HG02642 (cell line): Measurements from ENCODE around the gene CSTB.
A peak's percentile ranks its signal among the peaks of the same experiment; 100 is the strongest.

ENCODE experiments used
- ATAC-seq: cut with Tn5 transposase; IDR thresholded peaks from one replicate; pipeline ENCODE4 v1.9.1; 2021; ENCODE audit warnings: mild to moderate bottlenecking; ENCODE audit not compliant: unreplicated experiment, poor library complexity

Gene CSTB

GRCh38 chr21:43793243-43793642, 17.1 kb upstream of the CSTB start:
- ATAC-seq: no peak

DNA sequence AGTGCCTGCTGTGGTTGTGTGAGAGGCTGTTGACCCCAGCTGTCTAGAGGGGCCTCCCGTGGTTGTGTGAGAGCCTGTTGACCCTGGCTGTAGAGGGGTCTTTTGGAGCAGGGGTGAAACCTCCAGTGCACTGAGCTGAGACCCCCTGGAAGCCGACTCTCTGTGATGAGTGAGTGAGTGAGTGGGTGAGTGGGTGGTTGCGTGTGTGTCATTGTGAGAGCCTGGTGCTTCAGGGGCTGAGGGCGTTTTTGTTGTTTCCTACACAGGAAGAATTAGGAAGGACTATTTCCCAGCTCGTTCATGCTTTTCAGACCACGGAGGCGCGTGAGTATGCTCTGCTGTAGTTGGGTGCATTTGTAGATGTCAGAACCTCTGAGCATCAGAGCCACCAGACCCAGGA, 16.3 kb upstream of the CSTB start:
- no peak for ATAC-seq

GRCh38 chr21:43790010-43790524, 14.0 kb upstream of the CSTB start:
- ATAC-seq: no peak

GRCh38 chr21:43789276-43790009, 13.3 kb upstream of the CSTB start, which contains the start of gene RRP1:
TSS of gene RRP1 (plus strand) at chr21:43789577. CDS start at chr21:43789630, 53 bp downstream.
- ATAC-seq: peak; percentile 92

DNA sequence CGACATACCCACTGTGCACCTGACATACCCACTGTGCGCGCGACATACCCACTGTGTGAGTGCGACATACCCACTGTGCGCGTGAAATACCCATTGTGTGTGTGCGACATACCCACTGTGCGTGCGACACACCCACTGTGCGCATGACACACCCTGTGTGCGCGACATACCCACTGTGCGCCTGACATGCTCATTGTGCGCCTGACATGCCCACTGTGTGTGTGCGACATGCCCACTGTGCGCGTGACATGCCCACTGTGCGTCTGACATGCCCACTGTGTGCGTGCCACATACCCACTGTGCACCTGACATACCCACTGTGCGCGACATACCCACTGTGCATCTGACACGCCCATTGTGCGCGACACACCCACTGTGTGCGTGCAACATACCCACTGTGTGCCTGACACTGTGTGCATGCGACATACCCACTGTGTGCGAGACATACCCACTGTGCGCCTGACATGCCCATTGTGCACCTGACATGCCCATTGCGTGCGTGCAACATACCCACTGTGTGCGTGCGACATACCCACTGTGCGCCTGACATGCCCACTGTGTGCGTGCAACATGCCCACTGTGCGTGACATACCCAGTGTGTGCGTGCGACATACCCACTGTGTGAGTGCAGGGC, 10.8 kb upstream of the CSTB start:
- no peak for ATAC-seq

DNA sequence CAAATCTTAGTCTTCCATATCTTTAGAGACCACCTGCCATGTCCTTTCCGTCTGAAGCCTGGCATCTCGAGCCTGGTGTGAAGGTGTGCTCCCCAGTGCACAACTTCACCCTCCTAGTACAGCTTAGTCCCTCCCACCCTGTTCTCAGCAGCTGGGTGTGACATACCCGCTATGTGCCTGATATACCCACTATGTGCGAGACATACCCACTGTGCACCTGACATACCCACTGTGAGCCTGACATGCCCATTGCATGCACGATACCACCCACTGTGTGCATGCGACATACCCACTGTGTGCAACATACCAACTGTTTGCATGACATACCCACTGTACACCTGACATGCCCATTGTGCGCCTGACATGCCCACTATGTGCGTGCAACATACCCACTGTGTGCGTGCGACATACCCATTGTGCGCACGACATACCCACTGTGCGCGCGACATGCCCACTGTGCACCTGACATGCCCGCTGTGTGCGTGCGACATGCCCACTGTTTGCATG, 10.2 kb upstream of the CSTB start:
- no peak for ATAC-seq

DNA sequence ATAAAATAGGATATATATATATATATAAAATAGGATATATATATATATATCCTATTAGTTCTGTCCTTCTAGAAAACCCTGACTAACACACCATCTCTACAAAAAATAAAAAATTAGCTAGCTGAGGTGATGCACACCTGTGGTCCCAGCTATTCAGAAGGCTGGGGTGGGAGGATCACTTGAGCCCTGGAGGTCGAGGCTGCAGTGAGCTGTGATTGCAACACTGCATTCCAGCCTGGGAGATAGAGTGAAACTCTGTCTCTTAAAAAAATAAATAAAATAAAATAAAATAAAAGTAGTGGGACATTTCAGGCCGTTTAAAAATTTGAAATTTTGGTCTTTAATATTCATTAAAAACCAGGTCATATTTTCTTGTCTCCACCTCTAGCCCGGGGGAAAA, 9.0 kb upstream of the CSTB start:
- ATAC-seq: no peak

- no peak for ATAC-seq
Measured at GRCh38 chr21:43783098-43783700, 7.1 kb upstream of the CSTB start.

GRCh38 chr21:43782431-43783097, 6.5 kb upstream of the CSTB start:
- ATAC-seq: no peak

GRCh38 chr21:43781846-43782245, 5.7 kb upstream of the CSTB start:
- ATAC-seq: no peak

DNA sequence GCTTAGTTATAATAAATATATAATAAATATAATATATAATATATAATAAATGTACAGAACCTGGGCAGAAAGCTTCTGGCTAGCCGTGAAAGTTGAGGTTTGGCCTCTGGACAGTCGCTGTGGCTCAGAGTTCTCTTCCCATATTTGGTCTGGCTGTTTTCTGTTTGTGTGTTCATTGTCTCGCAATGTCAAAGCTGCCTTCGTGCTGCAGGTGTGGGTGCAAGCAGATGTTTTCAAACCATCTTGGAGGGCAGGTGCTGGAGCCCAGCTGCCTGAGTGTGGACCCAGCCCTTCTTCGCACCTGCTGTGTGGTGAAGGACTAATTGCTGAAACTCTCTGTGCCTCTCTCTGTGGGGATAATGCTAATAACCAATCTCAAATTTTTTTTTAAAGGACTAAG, 3.6 kb upstream of the CSTB start:
- ATAC-seq: no peak

DNA sequence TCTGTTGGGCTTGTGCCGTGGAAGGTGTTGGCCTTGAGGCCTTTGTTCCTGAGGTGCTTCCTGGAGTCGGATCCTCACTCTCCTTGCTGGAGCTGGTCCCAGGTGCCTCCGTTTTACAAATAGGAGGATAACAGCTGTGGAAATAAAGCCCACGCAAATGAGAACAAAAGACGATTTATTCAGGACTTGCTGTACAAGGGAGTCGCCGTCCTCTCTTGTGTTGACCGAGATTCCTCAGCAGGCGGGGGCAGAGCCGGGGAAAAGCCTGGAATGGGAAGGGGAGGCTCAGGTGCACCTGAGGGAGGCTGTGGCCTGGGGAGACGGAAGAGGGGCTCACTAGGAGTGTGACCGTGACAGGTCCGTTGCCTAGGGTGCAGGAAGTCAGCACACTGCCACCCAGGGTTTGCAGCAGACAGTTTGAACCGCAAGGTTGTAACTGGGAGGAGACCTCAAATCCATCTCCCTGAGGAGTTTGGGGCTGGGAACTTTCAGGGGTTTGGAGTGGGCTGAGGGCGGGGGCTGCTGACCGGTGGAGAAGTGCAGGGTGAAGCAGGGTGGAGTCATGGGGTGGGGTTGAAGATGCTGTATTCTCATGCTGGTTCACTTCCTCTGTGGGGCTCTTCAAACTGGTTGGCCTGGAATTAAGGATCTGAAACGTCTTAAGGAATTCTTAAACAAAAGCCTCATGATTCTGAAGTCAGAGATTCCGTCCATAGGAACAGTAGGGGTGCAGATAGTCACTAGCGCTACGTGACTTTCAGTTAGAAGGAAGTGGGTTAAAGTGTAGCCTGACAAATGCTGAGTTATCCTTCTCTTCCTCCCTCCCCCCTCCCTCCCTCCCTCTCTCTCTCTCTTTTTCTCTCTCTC, 2.6 kb upstream of the CSTB start:
- no peak for ATAC-seq

DNA sequence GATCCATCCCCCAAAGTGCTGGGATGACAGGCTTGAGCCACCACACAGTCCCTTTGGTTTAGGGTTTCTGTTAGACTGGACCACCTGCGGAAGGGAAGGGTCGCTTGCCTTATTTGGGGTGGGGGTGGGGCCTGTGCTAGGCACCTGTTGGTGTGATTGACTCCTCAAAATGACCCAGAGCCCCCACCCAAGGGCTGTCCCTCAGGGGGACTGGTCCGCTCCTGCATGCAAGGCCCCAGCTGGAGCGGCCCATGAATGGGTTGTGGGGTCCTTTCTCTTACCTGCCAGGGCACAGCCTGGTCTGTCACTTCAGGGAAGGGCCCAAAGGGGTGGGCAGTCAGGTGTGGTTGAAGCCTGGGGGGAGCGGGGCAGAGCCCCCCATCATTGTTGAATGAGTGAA, 1.8 kb upstream of the CSTB start:
- no peak for ATAC-seq

DNA sequence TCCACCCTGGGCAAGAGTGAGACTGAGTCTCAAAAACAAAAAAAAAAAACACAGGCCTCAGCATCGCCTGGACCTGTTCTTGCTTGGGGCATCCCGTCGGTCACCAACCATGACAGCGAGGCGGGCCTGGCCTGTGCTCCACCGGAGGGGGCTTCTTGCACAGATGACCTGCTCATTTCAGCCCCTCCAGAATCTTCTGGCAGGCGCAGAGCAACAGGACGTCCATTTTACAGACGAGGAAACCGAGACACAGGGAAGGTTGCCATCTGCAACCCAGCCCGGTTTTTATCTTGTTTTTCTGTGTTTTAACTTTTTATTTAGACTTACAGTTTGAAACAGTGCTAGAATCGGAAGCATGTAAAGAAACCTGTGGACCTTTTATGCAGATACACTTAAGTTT, 918 bp downstream of the CSTB start:
- no peak for ATAC-seq

DNA sequence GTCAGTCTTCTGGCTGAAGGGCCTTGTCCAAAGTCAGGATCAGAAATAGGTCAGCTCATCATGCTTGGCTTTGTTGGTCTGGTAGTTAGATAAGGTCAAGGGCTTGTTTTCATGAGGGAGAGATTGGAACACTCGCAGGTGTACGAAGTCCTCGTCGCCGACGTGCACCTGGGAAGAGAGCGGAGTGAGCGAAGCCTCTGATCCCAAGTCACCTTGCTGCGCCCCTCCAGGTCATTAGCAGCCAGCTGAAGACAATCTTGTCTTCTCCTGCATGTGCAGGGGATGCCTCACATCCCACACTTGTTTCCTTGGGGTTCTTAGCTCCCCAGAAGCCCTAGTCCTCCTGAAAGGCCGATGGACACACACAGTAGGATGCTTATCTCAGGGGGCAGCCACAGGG, 1.9 kb downstream of the CSTB start:
- ATAC-seq: no peak

DNA sequence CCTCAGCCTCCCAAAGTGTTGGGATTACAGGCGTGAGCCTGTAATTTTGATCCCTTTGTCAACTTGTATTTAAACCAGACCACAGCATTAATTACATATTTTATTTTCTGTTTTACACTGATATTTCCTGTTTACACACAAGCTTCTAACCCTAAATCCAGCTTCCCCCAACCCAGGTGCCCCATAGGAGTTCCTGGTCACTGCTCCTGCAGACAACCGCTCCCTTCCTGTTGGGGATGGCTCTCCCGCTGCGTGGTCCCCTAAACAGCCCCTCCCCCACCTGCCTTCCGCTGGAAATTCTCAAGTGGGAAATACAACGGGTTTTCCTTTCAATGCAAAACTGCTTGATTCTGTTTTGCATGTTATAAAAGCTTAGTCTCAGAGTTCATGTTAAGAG, 3.7 kb downstream of the CSTB start:
- ATAC-seq: no peak

DNA sequence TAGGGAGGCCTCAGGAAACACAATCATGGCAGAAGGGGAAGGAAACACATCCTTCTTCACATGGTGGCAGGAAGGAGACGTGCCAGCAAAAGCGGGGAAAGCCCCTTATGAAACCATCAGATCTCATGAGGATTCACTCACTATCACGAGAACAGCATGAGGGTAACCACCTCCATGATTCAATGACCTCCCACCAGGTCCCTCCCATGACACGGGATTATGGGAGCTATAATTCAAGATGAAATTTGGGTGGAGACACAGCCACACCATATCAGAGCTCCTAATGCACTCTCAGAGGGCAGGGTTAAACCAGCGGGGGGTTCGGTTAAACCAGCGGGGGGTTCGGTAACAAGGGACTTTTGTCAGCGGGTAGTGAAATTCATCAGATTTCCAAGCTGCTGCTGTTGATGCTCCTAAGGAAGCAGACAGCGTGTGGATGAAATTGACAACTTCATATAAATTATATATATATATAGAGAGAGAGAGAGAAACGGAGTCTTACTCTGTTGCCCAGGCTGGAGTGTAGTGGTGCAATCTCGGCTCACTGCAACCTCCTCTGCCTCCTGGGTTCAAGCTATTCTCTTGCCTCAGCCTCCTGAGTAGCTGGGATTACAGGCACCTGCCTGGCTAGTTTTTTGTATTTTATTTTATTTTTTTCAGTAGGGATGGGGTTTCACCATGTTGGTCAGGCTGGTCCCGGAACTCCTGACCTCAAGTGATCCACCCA, 4.2 kb downstream of the CSTB start:
- no peak for ATAC-seq

- no peak for ATAC-seq
Measured at GRCh38 chr21:43771199-43771675, 4.9 kb downstream of the CSTB start.

GRCh38 chr21:43770066-43770655, 5.9 kb downstream of the CSTB start:
- ATAC-seq: no peak
